H1 (cell line): ENCODE measurements around the gene CCDC178. TPM values are rescaled to one million over a fixed set of nuclear protein-coding genes. Genes with fewer than 3 reads are reported as not detected.
A peak's percentile ranks its signal among the peaks of the same experiment; 100 is the strongest.

Experiments
- CTCF ChIA-PET: fragments of 300-600 bp; sonication (Branson Sonifier 250); formaldehyde crosslinking; loops from one replicate; lab custom pipeline; 2021; ENCODE audit not compliant: partially characterized antibody; lab: Charles Lee
- POLR2A ChIA-PET: fragments of 300-600 bp; sonication (Branson Sonifier 250); formaldehyde crosslinking; loops from one replicate; lab custom pipeline; 2021; ENCODE audit warnings: inconsistent platforms; ENCODE audit not compliant: partially characterized antibody; lab: Charles Lee
- DNase-seq, 2 experiments: peaks; one replicate each; pipeline versions ENCODE4 v3.0.0 to v3.0.0-alpha.2; 2010 to 2022; ENCODE audit warnings: low spot score in 2 of 2, low read depth in 1 of 2, mixed read lengths in 1 of 2
- FAIRE-seq: peaks from 2 replicates; lab custom pipeline; 2011; peaks lifted over from hg19 to GRCh38; lab: Jason Lieb, UNC
- H2AFZ ChIP-seq: 2 replicates; pipeline ENCODE4 v1.8.1; 2012; ENCODE audit warnings: low read length, inconsistent platforms
- H2AK5ac ChIP-seq: 2 replicates; pipeline ENCODE4 v1.6.1; 2013; ENCODE audit warnings: low read depth, low read length
- H2BK120ac ChIP-seq: replicated peaks from 2 replicates; pipeline ENCODE3; 2013; ENCODE audit warnings: low read depth, low read length, inconsistent platforms
- H2BK12ac ChIP-seq: 2 replicates; pipeline ENCODE4 v1.6.1; 2013; ENCODE audit warnings: low read depth, low read length
- H2BK15ac ChIP-seq: 2 replicates; pipeline ENCODE4 v1.6.1; 2013; ENCODE audit warnings: low read length
- H2BK20ac ChIP-seq: 2 replicates; pipeline ENCODE4 v1.6.1; 2013; ENCODE audit warnings: low read length
- H2BK5ac ChIP-seq: 2 replicates; pipeline ENCODE4 v1.6.1; 2013; ENCODE audit warnings: low read depth, low read length
- H3K14ac ChIP-seq: 2 replicates; pipeline ENCODE4 v1.6.1; 2013; ENCODE audit warnings: inconsistent platforms; ENCODE audit not compliant: insufficient read length
- H3K18ac ChIP-seq: 2 replicates; pipeline ENCODE4 v1.6.1; 2013; ENCODE audit warnings: low read length; ENCODE audit errors: extremely low read depth
- H3K23ac ChIP-seq: 2 replicates; pipeline ENCODE4 v1.6.1; 2013; ENCODE audit warnings: inconsistent platforms; ENCODE audit not compliant: insufficient read length
- H3K23me2 ChIP-seq: 2 replicates; pipeline ENCODE4 v1.6.1; 2013; ENCODE audit warnings: low read depth, low read length
- H3K27ac ChIP-seq: 2 replicates; pipeline ENCODE4 v1.6.1; 2011; ENCODE audit warnings: low read depth, low read length, inconsistent platforms
- H3K27me3 ChIP-seq, 4 experiments: replicated peaks in 1 of 4; 1 replicate in 1 of 4; 2 replicates in 3 of 4; pipeline versions ENCODE4 v1.6.1 to v1.8.1; 2011 to 2013; ENCODE audit warnings: low read length in 3 of 4, mild to moderate bottlenecking in 3 of 4, inconsistent platforms in 2 of 4, mixed read lengths in 2 of 4, moderate library complexity in 1 of 4; ENCODE audit not compliant: control insufficient read depth in 3 of 4, insufficient read depth in 3 of 4; ENCODE audit errors: extremely low read depth in 1 of 4
- H3K36me3 ChIP-seq, 4 experiments: 2 replicates each; pipeline versions ENCODE4 v1.6.1 to v1.8.1; 2011 to 2013; ENCODE audit warnings: mild to moderate bottlenecking in 4 of 4, low read length in 3 of 4, moderate library complexity in 2 of 4, control low read depth in 1 of 4, inconsistent platforms in 1 of 4; ENCODE audit not compliant: insufficient read depth in 4 of 4, control insufficient read depth in 2 of 4
- H3K4ac ChIP-seq: replicated peaks from 2 replicates; pipeline ENCODE3; 2013; ENCODE audit warnings: low read length, low read depth, mixed read lengths, inconsistent platforms; ENCODE audit not compliant: insufficient read length
- H3K4me1 ChIP-seq, 4 experiments: replicated peaks in 1 of 4; 1 replicate in 1 of 4; 2 replicates in 3 of 4; pipeline versions ENCODE4 v1.6.1 to v1.8.1; 2011 to 2013; ENCODE audit warnings: low read length in 3 of 4, inconsistent platforms in 2 of 4, mixed read lengths in 1 of 4; ENCODE audit not compliant: insufficient read depth in 4 of 4, control insufficient read depth in 3 of 4
- H3K4me2 ChIP-seq, 2 experiments: 2 replicates each; pipeline versions ENCODE4 v1.6.1 to v1.8.1; 2011 to 2013; ENCODE audit warnings: low read depth in 2 of 2, low read length in 2 of 2, control low read depth in 1 of 2, inconsistent platforms in 1 of 2, mild to moderate bottlenecking in 1 of 2; ENCODE audit not compliant: insufficient read depth in 1 of 2
- H3K4me3 ChIP-seq, 4 experiments: fragments of 200-600, 300-600 bp in 1 of 4; sonication (generic), shearing (Covaris generic), sonication (Bioruptor Twin) in 1 of 4; 2 replicates each; pipeline versions ENCODE4 v1.5.1 to v1.8.1; 2011 to 2016; ENCODE audit warnings: low read length in 4 of 4, low read depth in 3 of 4, control low read depth in 2 of 4, inconsistent platforms in 2 of 4, mild to moderate bottlenecking in 2 of 4, mixed read lengths in 1 of 4, moderate library complexity in 1 of 4; ENCODE audit not compliant: insufficient read depth in 2 of 4; ENCODE audit errors: extremely low read depth in 1 of 4
- H3K56ac ChIP-seq: replicated peaks from 2 replicates; pipeline ENCODE3; 2013; ENCODE audit warnings: low read depth, mild to moderate bottlenecking, mixed read lengths, low read length, inconsistent platforms; ENCODE audit not compliant: insufficient read length
- H3K79me1 ChIP-seq: 2 replicates; pipeline ENCODE4 v1.6.1; 2013; ENCODE audit warnings: low read depth, low read length, control low read depth
- H3K79me2 ChIP-seq, 2 experiments: 2 replicates each; pipeline versions ENCODE4 v1.6.1 to v1.8.1; 2012 to 2013; ENCODE audit warnings: low read length in 2 of 2, mild to moderate bottlenecking in 2 of 2, inconsistent platforms in 1 of 2; ENCODE audit not compliant: insufficient read depth in 2 of 2, control insufficient read depth in 1 of 2
- H3K9ac ChIP-seq, 4 experiments: replicated peaks in 1 of 4; 1 replicate in 1 of 4; 2 replicates in 3 of 4; pipeline versions ENCODE4 v1.6.1 to v1.8.1; 2011 to 2013; ENCODE audit warnings: low read depth in 3 of 4, low read length in 3 of 4, control low read depth in 2 of 4, mild to moderate bottlenecking in 2 of 4, moderate library complexity in 2 of 4, inconsistent platforms in 1 of 4; ENCODE audit errors: extremely low read depth in 1 of 4
- H3K9me3 ChIP-seq, 2 experiments: 2 replicates each; pipeline versions ENCODE4 v1.6.1 to v1.8.1; 2012 to 2013; ENCODE audit warnings: mild to moderate bottlenecking in 2 of 2, moderate library complexity in 2 of 2, control low read depth in 1 of 2, inconsistent platforms in 1 of 2, low read depth in 1 of 2, low read length in 1 of 2, mixed read lengths in 1 of 2; ENCODE audit not compliant: insufficient read depth in 2 of 2
- H4K20me1 ChIP-seq, 2 experiments: replicated peaks in 1 of 2; 2 replicates each; pipeline versions ENCODE3 to v1.8.1; 2011 to 2013; ENCODE audit warnings: inconsistent platforms in 2 of 2, low read length in 2 of 2, mild to moderate bottlenecking in 1 of 2; ENCODE audit not compliant: insufficient read depth in 2 of 2, control insufficient read depth in 1 of 2
- H4K5ac ChIP-seq: 2 replicates; pipeline ENCODE4 v1.6.1; 2013; ENCODE audit warnings: low read length, low read depth, mixed read lengths, inconsistent platforms; ENCODE audit not compliant: insufficient read length
- H4K8ac ChIP-seq: 2 replicates; pipeline ENCODE4 v1.8.0; 2013; ENCODE audit warnings: mild to moderate bottlenecking, moderate library complexity, low read length, inconsistent platforms; ENCODE audit not compliant: insufficient read depth; ENCODE audit errors: extremely low read depth
- H4K91ac ChIP-seq: replicated peaks from 2 replicates; pipeline ENCODE3; 2013; ENCODE audit warnings: low read length, mixed read lengths, inconsistent platforms; ENCODE audit not compliant: insufficient read length
- NRF1 ChIP-seq: IDR thresholded peaks from 2 replicates; pipeline ENCODE4 v1.6.1; 2011; ENCODE audit warnings: mild to moderate bottlenecking, low read depth, low read length, improper control_type of control experiment
- SIRT6 ChIP-seq: IDR thresholded peaks from one replicate; pipeline ENCODE4 v1.7.1; 2012; ENCODE audit warnings: low read length, inconsistent platforms
- WGBS, 2 experiments: shearing (Covaris generic) in 1 of 2; methylation state at CpG; one replicate each; pipeline versions ENCODE4 v1.1.6 to v1.1.7; 2013 to 2015; ENCODE audit warnings: low lambda C conversion rate in 2 of 2, mixed read lengths in 2 of 2, inconsistent platforms in 1 of 2, low coverage in 1 of 2, missing lambda C conversion rate in 1 of 2; ENCODE audit not compliant: insufficient replicate concordance in 2 of 2, insufficient coverage in 1 of 2, insufficient read length in 1 of 2; ENCODE audit errors: extremely low coverage in 1 of 2, missing lambda C conversion rate in 1 of 2; 5-methylcytosine and 5-hydroxymethylcytosine counted together
- polyA plus RNA-seq, 7 experiments: library from polyadenylated mRNA; depleted of rRNA in 3 of 7; stranded (reverse) in 5 of 7; unstranded in 2 of 7; fragments of >200 nt in 5 of 7; fragments of 200-250 nt in 2 of 7; gene quantifications; 1 replicate in 5 of 7; 2 replicates in 1 of 7; 4 replicates in 1 of 7; pipeline versions ENCODE4 v1.2.1 to v1.2.3, GENCODE V29; 2011 to 2013; ENCODE audit warnings: missing spikeins in 2 of 7, mixed read lengths in 2 of 7
- total RNA-seq: library from RNA; stranded (reverse); fragmentation: NEBNext Ultra II Directional; extraction: Animal tissue kit (Norgen Biotek cat#: 25700); gene quantifications from 2 replicates; pipeline ENCODE4 v1.2.1, GENCODE V29; 2021

The CCDC178 gene
- total and polyA plus RNA-seq, 2 of the 8 experiments (the other 6 are each of a cell fraction or from before 2014, with no cell fraction given) = not detected

DNA sequence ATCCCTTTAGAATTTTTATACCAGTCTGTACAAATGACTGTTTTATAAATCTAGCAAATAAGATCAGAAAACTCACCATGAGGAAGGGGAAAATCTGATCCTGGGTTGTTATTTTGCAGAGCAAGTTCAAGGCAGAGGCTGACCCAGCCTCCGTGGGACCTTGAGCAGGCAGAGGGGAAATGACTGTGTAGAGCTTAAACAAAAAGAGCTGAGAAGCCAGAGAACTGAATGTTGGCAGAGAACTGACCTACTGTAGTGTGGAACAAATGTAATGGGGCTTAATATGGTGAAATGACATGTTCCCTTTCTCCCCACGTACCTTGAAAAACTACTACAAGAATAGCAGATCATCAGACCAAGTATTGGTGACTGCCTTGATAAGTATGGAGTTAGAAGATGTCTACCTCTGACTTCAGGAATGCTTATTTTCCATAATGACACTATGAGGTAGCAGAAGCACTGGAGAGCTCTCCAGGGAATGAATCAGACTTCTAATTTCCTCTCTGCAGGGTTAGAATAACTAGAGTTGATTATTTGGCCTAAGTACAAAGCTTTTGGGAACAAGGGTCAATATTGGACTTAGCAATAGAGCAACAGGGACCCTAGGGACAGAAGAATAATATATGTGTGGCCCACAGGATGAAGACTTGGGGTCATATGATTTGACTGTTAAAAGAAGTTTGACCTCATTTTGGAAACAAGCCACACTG, 304.4 kb downstream of the CCDC178 start:
- TF ChIP-seq SIRT6 = no peak
- no peak for TF ChIP-seq NRF1
- TF ChIP-seq, all 59 proteins: peak for 0
- H3K18ac ChIP-seq = no peak overlapping the region
- no peak overlapping the region for H2BK20ac ChIP-seq
- H3K27ac ChIP-seq = no peak overlapping the region
- H2BK12ac ChIP-seq = no peak overlapping the region
- H2BK5ac ChIP-seq = no peak overlapping the region
- no peak overlapping the region for H3K14ac ChIP-seq
- no peaks in the 10 kb centered on the region for H3K23me2 ChIP-seq
- no peak overlapping the region for H3K56ac ChIP-seq
- H3K27me3 ChIP-seq = no peaks in the 10 kb centered on the region
- DNase-seq (no peak), FAIRE-seq (no peak)
- 0 out of 2 replicates have a peak overlapping the region, but pooled peaks have one; percentile 26 for H2AFZ ChIP-seq
- H2AK5ac ChIP-seq = no peak overlapping the region
- no peak overlapping the region for H4K5ac ChIP-seq
- no peak overlapping the region for H4K8ac ChIP-seq
- H2BK120ac ChIP-seq = no peak overlapping the region
- H3K4me2 ChIP-seq = no peak overlapping the region
- H3K4me3 ChIP-seq = no peak overlapping the region
- WGBS, 2 experiments = 87% methylated on average over 2 of the region's 2 CpGs; no CpG with 5 or more reads in 1 of the 2 experiments
- no peaks in the 10 kb centered on the region for H3K79me2 ChIP-seq
- ChIA-PET POLR2A (no interaction called here), CTCF (no interaction called here)
- H4K91ac ChIP-seq = no peak overlapping the region
- peaks cover 3 to 13% of the 10 kb centered on the region in 2 experiments; a peak in 2 of 4 replicates for H3K9me3 ChIP-seq
- H2BK15ac ChIP-seq = no peak overlapping the region
- no peaks in the 10 kb centered on the region for H3K36me3 ChIP-seq
- H3K23ac ChIP-seq = no peak overlapping the region
- H3K4me1 ChIP-seq = no peaks in the 10 kb centered on the region
- no peaks in the 10 kb centered on the region for H4K20me1 ChIP-seq
- no peak overlapping the region for H3K4ac ChIP-seq
- H3K9ac ChIP-seq = no peak overlapping the region
- H3K79me1 ChIP-seq = no peaks in the 10 kb centered on the region
